Retinal pigment epithelial cell (primary cell): ENCODE measurements around the gene GJA9.
A peak's percentile ranks its signal among the peaks of the same experiment; 100 is the strongest.

Experiments used
- DNase-seq: peaks from one replicate; pipeline ENCODE4 v3.0.0-alpha.2; 2010; ENCODE audit warnings: low read depth
- H3K4me3 ChIP-seq: 2 replicates; pipeline ENCODE4 v1.5.1; 2011; ENCODE audit warnings: mild to moderate bottlenecking, low read length, control low read depth, moderate library complexity
- TF ChIP-seq, protein P1 (sequence below): conservative IDR thresholded peaks from 2 replicates; pipeline ENCODE4 v1.5.1; 2011; ENCODE audit warnings: low read depth, low read length, control low read depth, inconsistent platforms

The GJA9 gene

DNA sequence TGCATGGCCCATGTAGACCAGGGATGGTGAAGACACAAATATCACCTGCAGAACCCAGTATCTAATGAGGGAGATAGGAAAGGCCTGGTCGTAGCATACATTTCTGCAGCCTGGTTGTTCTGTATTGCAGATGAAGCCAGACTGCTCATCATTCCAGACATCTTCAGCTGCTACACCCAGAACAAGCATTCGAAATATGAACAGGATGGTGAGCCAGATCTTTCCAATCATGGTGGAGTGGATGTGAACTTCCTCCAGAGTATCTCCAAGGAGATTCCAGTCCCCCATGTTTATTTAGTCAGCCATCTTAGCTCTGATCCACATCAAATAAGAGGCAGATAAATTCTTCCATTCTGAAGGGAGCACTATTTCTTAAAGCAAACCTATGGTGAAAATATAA is 5.6 kb downstream of the GJA9 start:
- H3K4me3 ChIP-seq = no peak overlapping the region
- DNase-seq = no peak
- TF ChIP-seq, protein P1, sequence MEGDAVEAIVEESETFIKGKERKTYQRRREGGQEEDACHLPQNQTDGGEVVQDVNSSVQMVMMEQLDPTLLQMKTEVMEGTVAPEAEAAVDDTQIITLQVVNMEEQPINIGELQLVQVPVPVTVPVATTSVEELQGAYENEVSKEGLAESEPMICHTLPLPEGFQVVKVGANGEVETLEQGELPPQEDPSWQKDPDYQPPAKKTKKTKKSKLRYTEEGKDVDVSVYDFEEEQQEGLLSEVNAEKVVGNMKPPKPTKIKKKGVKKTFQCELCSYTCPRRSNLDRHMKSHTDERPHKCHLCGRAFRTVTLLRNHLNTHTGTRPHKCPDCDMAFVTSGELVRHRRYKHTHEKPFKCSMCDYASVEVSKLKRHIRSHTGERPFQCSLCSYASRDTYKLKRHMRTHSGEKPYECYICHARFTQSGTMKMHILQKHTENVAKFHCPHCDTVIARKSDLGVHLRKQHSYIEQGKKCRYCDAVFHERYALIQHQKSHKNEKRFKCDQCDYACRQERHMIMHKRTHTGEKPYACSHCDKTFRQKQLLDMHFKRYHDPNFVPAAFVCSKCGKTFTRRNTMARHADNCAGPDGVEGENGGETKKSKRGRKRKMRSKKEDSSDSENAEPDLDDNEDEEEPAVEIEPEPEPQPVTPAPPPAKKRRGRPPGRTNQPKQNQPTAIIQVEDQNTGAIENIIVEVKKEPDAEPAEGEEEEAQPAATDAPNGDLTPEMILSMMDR = no peak

DNA sequence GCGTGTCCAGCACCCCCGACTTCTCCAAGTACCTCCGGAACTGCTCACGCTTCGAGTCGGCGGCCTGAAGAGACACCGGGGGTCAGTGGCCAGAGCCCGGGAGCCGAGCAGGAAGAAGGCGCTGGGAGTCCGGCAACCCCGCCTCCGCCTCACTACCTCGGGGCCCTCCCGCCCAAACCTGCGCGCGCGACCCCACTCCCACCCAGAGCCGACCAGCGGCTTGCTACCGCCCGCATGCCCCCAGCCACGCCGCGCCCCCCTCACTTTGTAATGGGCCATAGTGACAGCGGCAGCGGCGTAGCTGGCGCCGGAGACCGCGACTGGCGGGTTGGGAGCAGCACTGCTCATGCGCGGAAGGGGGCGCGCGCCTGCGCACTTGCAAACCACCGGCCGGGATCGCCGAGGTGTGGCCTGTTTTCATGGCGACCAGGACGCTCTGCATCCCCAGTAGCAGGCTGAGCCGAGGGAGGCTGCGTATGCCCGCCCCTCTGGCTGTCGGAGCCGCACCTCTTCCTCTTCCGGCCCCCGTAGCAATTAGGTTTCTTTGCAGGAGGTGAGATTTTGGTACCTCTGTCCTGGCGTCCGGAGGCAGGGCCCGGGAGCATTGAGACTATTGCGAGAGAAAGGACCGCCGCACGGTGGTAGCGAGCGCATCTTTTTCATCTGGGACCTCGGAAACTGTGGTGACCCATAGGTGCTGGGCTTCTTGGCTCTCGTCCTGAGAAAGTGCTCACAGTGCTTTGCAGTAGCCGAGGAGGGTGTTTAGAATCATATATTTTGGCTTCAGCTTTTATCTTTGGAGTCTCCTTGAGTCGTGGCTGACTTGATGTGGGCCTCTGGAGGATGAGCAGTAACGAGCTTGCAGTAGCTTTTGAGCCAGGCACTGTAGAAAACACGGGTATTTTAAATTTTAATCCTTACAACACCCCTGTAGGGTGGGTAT is 8.1 kb downstream of the GJA9 start, which contains the start of gene MYCBP:
Gene MYCBP (minus strand): TSS at position 322 of the 943 bp plus-strand sequence. CDS start 43 bp downstream, at position 279.
- DNase-seq = peak; percentile 73
- TF ChIP-seq, protein P1 = peak; percentile 3
- H3K4me3 ChIP-seq = peak within 1 kb of the TSS; percentile 89

DNA sequence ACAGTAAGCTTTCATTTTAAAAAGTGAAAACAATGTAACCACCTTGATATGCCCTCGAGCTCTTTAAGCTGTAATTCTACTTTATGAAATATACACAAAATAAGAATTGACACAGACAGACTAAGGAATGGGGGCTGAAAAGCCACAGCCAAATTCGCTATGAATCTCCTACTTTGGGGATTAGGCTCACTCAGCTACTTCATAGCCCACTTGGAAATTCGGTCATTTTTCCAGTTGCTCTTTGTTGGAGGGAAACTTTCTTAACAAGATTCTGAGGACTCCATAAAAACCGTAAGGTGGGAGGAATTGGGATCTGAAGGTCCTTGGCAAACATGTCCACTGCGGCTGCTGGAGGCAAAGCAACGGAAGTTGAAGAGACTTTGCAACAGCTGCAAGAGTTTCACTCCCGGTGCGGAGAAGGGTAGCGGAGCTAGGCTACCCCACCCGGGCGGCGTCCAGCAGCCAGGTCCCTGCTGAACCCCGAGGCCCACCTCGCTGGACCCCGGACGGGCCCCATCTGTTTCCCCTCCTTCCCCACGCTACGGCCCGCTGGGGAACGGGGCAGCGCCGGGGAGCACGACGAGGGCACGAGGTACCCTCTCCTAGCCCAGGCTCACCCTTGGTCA is 8.9 kb downstream of the GJA9 start:
- TF ChIP-seq, protein P1 = no peak
- DNase-seq = no peak
- H3K4me3 ChIP-seq = peak overlapping the region; percentile 89

DNA sequence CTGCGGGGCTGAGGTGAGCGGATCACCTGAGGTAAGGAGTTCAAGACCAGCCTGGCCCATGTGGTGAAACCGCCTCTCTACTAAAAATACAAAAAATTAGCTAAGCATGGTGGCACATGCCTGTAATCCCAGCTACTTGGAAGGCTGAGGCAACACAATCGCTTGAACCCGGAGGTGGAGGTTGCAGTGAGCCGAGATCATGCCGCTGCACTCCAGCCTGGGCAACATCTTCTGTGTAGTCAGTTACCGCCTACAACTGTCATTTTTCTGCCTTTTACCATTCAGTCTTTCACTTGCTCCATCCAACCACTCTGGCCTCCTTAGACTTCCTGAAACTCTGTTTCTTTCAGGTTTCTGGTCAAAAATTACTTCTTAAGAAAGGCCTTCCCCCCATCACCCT is 10.4 kb downstream of the GJA9 start:
- H3K4me3 ChIP-seq = no peak overlapping the region
- TF ChIP-seq, protein P1 = no peak
- no peak for DNase-seq

DNA sequence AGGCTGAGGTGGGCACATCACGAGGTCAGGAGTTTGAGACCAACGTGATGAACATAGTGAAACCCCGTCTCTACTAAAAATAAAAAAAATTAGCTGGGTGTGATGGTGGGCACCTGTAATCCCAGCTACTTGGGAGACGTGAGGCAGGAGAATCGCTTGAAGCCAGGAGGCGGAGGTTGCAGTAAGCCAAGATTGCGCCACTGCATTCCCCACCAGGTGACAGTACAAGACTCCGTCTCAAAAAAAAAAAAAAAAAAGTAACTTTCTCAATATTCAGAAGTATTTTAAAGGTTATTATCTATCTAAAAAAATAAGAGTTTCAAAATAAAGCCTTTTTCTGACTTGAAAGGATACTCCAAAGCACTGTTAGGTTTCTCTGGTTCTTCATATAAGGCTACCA is 14.2 kb downstream of the GJA9 start:
- H3K4me3 ChIP-seq = no peak overlapping the region
- no peak for DNase-seq
- TF ChIP-seq, protein P1 = no peak

DNA sequence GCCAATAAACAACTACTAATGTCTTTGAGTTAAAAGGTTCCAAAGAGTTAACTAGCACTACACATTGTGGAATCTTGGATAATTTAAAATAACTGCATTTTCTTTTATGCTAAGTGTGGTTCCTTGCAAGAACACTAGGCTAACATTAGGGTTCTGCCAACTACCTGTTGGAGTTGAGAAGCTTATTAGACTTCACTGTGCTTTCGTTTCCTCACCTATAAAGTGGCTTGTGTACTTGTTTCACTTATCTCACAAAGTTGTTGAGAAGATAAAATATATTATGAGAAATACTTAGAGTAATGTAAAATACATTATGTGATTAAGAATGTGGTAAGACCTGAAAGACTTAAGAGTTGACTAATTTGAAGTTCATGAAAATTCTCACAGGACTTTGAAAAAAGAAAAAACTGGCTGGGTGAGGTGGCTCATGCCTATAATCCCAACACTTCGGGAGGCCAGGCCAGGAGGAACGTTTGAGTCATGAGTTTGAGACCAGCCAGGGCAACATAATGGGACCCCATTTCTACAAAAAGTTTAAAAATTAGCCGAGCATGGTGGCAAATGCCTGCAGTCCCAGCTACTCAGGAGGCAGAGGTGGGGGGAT is 16.2 kb downstream of the GJA9 start:
- DNase-seq = no peak
- no peak overlapping the region for H3K4me3 ChIP-seq
- TF ChIP-seq, protein P1 = no peak
